ENCODE data around the gene KRTAP21-3.

DNA sequence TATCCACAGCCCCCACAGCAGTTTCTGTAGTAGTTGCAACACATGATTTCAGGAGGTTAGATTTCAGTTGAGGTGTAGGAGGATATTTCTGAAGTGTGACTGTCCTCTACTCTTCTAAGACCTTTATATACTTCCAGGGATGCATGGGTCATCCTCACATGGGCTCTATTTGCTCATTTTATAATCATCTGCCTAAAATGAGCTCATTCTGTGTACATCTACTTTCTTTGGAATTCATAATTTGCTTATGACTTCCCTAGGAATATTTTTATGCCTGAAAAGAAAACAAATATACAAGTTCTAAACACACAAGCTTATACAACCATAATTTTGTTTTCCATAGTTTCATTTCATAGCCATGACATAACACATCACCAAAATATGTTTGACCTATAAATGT lies 28.6 kb upstream of the KRTAP21-3 start, which contains the start of gene KRTAP21-2:
- no peak for TF ChIP-seq CTCF (IDR thresholded peaks at IDR 0.05)
- no peak for TF ChIP-seq POLR2A (IDR thresholded peaks at IDR 0.05)
- no peak for TF ChIP-seq EP300 (IDR thresholded peaks at IDR 0.05)

Data from tibial nerve (tissue), 4 donors.